C1 segment of cervical spinal cord (tissue), 14 donors: ENCODE data around the gene MT1B.

ENCODE experiments used
- DNase-seq, 14 donors: peaks; one replicate each; lab custom pipeline; 2025; lab: John Stamatoyannopoulos, UW

The MT1B gene

DNA sequence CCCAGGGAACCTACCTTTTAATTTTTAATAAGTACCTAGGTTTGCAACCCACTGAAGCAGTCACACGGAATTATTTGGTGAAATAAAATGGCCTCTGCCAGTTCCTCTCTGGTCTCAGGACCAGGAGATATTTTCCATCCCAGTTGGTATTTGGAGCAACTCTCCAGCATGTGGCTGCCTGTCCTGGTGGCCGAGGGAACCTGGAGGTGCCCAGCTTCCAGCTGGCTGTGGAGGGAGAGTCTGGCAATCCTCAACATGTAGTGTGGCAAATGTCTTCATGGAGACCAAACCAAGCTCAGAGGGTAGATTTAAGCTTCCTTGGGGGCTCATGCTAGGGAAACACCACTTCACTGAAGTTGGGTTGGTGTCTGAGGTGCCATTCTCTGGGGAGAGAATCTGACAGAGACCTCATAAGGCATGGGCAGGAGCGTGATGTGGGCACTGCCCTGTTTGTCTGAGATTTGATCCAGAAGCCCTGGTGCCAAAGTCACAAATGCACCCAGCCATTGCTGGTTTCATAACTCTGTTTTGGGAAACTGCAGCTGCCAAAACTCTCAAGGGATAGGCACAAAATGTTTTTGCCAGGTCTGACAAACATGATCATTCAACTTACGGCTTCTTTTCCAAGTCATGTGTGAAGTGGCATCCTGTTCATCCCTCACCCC, 33.4 kb downstream of the MT1B start:
- DNase-seq: peak in 5 of 14 donors; percentile 33 to 78 (median 67)

DNA sequence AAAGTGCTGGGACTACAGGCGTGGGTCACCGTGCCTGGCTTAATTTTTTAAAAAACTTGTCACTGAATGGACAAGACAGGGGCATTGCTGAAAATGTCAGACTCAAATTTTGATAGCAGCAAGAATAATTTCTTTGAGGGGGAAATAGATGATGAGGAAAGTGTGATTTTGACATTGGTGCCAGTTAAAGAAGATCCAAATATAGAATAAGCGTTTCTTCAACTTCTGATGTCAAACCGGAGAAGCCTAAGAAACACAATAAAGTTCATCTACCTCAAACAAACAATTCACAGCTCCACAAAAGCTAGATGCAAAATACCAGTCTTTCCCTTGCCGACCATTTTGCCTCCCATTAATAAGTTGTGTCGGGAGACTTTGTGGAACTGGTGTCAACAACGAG, 35.1 kb downstream of the MT1B start:
- DNase-seq: no peak

DNA sequence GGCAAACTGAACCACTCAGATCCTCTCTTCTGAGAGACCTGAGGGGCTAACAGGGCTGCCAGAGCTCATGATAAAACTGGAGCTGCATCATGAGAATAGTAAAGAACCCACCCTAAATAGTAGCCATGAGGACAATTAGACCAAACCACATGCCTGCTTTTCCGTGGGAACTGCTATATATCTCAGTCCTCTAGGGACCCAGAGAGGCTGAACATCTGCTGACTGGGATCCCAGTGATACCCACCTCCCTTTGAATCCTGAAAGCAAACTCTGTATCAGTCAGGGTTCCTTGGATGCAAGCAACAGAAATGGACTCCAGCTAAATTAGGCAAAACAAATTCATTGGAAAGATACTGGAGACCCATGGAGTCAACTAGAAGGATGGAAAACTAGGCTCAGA, 37.1 kb downstream of the MT1B start:
- no peak for DNase-seq

DNA sequence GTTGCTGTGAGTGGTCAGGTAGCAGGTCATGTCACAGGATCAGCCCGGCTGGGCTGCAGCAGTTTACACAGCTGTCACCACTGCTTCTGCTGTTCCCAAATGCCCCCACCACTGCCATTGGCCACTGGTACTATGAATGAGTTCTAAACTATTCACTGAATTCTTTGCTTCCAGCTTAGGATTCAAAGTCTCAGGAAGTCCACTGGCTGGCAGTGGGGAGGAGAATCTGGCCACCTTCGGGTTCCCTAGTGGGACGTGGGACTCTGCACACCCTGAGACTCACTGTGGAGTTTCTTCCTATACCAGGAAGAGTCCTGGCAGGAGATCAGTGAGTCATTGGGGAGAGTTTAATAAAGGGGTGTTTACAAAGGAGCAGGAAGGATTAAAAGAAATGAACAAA, 37.5 kb downstream of the MT1B start:
- DNase-seq: no peak

DNA sequence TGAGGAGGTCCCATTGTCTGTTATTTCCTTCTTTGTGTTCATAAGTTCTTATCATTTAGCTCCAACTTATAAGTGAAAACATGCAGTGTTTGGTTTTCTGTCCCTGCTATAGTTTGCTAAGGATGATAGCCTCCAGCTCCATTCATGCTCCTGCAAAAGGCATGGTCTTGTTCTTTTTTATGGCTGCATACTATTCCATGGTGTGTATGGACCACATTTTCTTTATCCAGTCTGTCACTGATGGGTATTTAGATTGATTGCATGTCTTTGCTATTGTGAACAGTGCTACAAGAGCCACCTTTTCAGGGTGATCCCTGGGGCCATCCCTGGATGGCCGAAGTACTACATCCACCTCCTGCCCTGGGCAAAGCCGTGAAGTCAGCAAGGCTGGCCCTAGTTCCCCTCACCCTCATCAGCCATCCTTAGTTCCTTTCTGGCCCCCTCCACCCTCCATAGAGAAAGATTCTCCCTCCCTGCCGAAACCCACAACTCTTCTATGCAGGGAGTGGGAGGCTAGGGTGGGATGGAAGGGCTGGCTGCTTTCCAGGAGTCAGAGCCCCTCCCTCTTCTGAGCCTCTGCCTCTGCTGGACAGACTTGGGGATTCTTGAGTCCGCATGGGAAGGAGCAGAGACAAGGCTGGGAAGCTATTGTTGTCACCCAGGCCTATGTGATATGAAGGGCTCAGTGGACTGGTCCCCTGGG, 38.9 kb downstream of the MT1B start:
- no peak for DNase-seq

DNA sequence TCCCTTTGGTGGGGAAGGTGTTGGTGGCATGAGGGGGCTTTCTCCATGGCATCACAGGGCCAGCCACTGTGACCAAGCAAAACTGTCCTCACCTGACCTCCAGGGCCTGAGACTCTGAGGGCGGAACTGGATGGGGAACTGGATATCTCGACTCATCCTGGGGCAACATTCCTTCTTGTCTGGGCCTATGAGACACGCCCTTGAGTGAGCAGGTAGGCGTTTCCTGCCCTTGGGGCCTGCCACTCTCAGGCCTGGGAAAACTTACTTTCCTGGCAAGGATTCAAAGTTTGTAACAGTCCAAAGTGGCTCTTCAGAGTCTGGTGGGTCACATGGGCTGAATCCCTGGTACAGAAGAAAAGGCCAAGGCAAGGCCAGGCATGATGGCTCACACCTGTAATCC, 40.2 kb downstream of the MT1B start:
- DNase-seq: no peak

DNA sequence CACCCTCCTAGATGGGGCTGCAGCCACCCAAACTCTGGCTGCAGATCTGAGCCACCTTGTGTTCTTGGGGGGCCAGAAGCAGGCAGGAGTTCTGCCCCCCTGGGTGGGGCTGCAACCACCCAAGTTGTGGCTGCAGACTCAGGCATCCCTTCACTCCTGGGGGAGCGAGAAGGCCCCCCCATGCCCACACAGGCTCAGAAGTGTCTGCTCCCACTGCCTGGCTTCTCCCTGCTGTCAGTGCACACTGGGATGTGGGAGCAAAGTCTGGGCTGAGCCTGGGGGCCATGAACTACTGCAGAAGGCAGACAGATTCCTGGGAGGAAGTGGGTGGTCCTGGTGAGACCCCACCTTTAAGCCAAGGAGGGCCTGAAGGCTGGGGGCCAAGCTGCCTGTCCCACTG, 43.6 kb downstream of the MT1B start:
- no peak for DNase-seq

DNA sequence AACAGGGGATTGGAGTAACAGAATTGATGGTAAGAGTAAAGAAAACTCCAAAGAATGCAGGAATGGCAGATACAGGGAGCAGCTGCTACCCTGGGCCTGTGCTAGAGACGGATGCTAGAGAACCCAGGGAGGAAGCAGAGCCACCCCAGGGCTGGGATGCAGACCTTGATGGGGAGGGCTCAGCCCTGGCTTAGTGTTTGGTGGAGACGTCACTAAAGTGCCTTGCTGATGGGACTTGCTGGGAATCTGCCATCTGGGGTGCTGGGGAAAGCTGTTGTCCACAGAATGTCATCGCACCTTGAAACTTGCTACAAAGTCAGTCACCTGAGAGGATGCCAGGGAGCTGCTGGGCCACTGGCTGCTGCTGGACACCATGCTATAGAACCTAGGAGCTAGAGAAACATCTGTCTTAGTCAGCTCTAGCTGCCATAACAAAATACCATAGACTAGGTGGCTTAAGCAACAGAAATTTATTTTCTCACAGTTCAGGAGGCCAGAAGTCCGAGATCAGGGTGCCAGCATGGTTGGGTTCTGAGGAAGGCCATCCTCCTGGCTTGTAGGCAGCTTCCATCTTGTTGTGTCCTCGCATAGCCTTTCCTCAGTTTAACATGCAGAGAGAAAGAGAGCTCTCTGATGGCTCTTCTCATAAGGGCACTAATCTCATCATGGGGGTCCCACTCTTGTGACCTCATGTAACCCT, 45.9 kb downstream of the MT1B start:
- DNase-seq: no peak

DNA sequence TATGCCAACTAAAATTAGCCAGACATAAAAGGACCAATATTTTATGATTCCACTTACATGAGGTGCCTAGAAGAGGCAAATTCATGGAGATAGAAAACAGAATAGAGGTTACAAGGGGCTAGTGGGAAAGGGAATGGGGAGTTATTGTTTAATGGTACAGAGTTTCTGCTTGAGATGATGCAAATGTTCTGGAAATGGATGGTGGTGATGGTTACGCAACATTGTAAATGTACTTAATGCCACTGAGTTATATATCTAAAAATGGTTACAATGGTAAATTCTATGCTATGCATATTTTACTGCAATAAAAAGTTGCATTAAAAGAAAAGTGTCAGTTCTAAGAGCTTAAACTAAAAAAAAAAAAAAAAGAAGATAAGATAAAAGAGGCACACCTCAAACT, 48.5 kb downstream of the MT1B start:
- DNase-seq: no peak

DNA sequence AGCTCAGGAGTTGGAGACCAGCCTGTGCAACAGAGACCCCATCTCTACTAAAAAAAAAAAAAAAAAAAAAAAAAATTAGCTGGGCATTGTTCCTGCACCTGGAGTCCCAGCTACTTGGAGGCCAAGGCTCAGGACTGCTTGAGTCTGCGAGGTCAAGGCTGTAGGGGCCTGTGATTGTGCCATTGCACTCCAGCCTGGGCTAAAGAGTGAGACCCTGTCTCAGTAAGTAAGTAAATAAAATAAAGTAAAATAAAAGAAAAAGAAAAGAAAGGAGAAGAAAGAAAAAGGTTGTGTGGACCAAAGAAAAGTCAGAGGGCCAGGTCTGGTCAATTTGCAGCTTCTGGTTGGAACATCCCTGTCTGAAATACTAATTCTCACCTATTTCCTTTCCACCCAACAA, 48.9 kb downstream of the MT1B start:
- no peak for DNase-seq

DNA sequence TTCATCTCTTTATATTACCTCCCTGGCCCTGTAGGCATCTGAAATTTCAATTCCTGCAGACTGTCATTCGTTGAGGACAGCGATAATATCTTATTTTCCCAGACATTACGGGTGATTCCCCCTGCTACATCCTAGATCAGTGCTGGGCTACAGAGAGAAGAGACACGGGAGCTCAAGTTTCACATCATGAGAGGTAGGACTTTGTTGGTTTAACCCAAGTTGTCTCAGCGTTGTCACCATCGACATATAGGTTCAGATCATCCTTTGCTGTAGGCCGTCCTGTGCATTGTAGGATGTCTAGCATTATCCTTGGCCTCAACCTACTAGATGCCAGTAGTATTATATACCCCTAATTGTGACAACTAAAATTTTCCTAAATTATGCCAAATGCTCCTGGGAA, 49.8 kb downstream of the MT1B start:
- no peak for DNase-seq
